Measurements from ENCODE around the gene LMBRD2. TPM values are rescaled to one million over a fixed set of nuclear protein-coding genes. Genes with fewer than 3 reads are reported as not detected.

LMBRD2 gene
- total and polyA plus RNA-seq, 2 donors (not counting 1 experiment from before 2014, with no cell fraction given): 7.2 to 19.8 TPM

- no peaks in the 10 kb centered on the region for H4K20me1 ChIP-seq (ENCODE audit: control insufficient read depth, extremely low read depth, insufficient read depth, low read length)
- no peaks in the 10 kb centered on the region for H3K4me1 ChIP-seq (ENCODE audit: control insufficient read depth, extremely low read depth, insufficient read depth, low read length)
- H3K4me3 ChIP-seq (replicated peaks in 1 of 4; ENCODE audit: control extremely low read depth in 1 of 4, insufficient read depth in 1 of 4, low read depth in 3 of 4, low read length in 4 of 4): no peak overlapping the region
- H2AFZ ChIP-seq (ENCODE audit: low read length): no peak overlapping the region
- no peaks in the 10 kb centered on the region for H3K36me3 ChIP-seq (ENCODE audit: control insufficient read depth, insufficient read depth, low read length)
- H3K79me2 ChIP-seq (ENCODE audit: control insufficient read depth, insufficient read depth, low read length): no peaks in the 10 kb centered on the region
- H3K27me3 ChIP-seq (ENCODE audit: control insufficient read depth, insufficient read depth, low read length): no peaks in the 10 kb centered on the region
- DNase-seq (ENCODE audit: low read depth in 2 of 2): no peak
- H3K9ac ChIP-seq (ENCODE audit: insufficient read depth, low read length): no peak overlapping the region
- H3K27ac ChIP-seq (ENCODE audit: insufficient read depth, low read length): no peak overlapping the region
- no peaks in the 10 kb centered on the region for H3K9me3 ChIP-seq (ENCODE audit: control insufficient read depth, insufficient read depth, low read depth, low read length)
- no peak for TF ChIP-seq CTCF (conservative IDR thresholded peaks at IDR 0.05 in 1 of 2, IDR thresholded peaks at IDR 0.05 in 1 of 2; ENCODE audit: low read depth in 1 of 2, low read length in 2 of 2)
- no peak for TF ChIP-seq EZH2 (IDR thresholded peaks at IDR 0.05; ENCODE audit: low read length, missing control alignments)
- H3K4me2 ChIP-seq (ENCODE audit: extremely low read depth, insufficient read depth, low read length): no peak overlapping the region
Measured at GRCh38 chr5:36058776-36059175, 92.9 kb downstream of the LMBRD2 start.

- Histone ChIP-seq H3K4me3 (replicated peaks in 1 of 4; ENCODE audit: control extremely low read depth in 1 of 4, insufficient read depth in 1 of 4, low read depth in 3 of 4, low read length in 4 of 4) (no peak overlapping the region), H3K9ac (ENCODE audit: insufficient read depth, low read length) (no peak overlapping the region), H3K4me1 (ENCODE audit: control insufficient read depth, extremely low read depth, insufficient read depth, low read length) (no peaks in the 10 kb centered on the region), H4K20me1 (ENCODE audit: control insufficient read depth, extremely low read depth, insufficient read depth, low read length) (no peaks in the 10 kb centered on the region), H3K9me3 (ENCODE audit: control insufficient read depth, insufficient read depth, low read depth, low read length) (no peaks in the 10 kb centered on the region), H3K4me2 (ENCODE audit: extremely low read depth, insufficient read depth, low read length) (no peak overlapping the region), H3K36me3 (ENCODE audit: control insufficient read depth, insufficient read depth, low read length) (no peaks in the 10 kb centered on the region), H3K27me3 (ENCODE audit: control insufficient read depth, insufficient read depth, low read length) (no peaks in the 10 kb centered on the region), H2AFZ (ENCODE audit: low read length) (no peak overlapping the region), H3K27ac (ENCODE audit: insufficient read depth, low read length) (no peak overlapping the region), H3K79me2 (ENCODE audit: control insufficient read depth, insufficient read depth, low read length) (no peaks in the 10 kb centered on the region)
- no peak for TF ChIP-seq CTCF (conservative IDR thresholded peaks at IDR 0.05 in 1 of 2, IDR thresholded peaks at IDR 0.05 in 1 of 2; ENCODE audit: low read depth in 1 of 2, low read length in 2 of 2)
- TF ChIP-seq EZH2 (IDR thresholded peaks at IDR 0.05; ENCODE audit: low read length, missing control alignments): no peak
- no peak for DNase-seq (ENCODE audit: low read depth in 2 of 2)
Measured at GRCh38 chr5:36057386-36057785, 94.3 kb downstream of the LMBRD2 start.

GRCh38 chr5:36056422-36056821 is 95.3 kb downstream of the LMBRD2 start:
- H2AFZ ChIP-seq (ENCODE audit: low read length): no peak overlapping the region
- H3K27me3 ChIP-seq (ENCODE audit: control insufficient read depth, insufficient read depth, low read length): no peaks in the 10 kb centered on the region
- no peak for TF ChIP-seq EZH2 (IDR thresholded peaks at IDR 0.05; ENCODE audit: low read length, missing control alignments)
- no peak for TF ChIP-seq CTCF (conservative IDR thresholded peaks at IDR 0.05 in 1 of 2, IDR thresholded peaks at IDR 0.05 in 1 of 2; ENCODE audit: low read depth in 1 of 2, low read length in 2 of 2)
- no peak overlapping the region for H3K4me3 ChIP-seq (replicated peaks in 1 of 4; ENCODE audit: control extremely low read depth in 1 of 4, insufficient read depth in 1 of 4, low read depth in 3 of 4, low read length in 4 of 4)
- no peaks in the 10 kb centered on the region for H4K20me1 ChIP-seq (ENCODE audit: control insufficient read depth, extremely low read depth, insufficient read depth, low read length)
- H3K79me2 ChIP-seq (ENCODE audit: control insufficient read depth, insufficient read depth, low read length): no peaks in the 10 kb centered on the region
- no peak for DNase-seq (ENCODE audit: low read depth in 2 of 2)
- H3K27ac ChIP-seq (ENCODE audit: insufficient read depth, low read length): no peak overlapping the region
- no peaks in the 10 kb centered on the region for H3K9me3 ChIP-seq (ENCODE audit: control insufficient read depth, insufficient read depth, low read depth, low read length)
- no peak overlapping the region for H3K9ac ChIP-seq (ENCODE audit: insufficient read depth, low read length)
- no peak overlapping the region for H3K4me2 ChIP-seq (ENCODE audit: extremely low read depth, insufficient read depth, low read length)
- H3K36me3 ChIP-seq (ENCODE audit: control insufficient read depth, insufficient read depth, low read length): no peaks in the 10 kb centered on the region
- no peaks in the 10 kb centered on the region for H3K4me1 ChIP-seq (ENCODE audit: control insufficient read depth, extremely low read depth, insufficient read depth, low read length)

Measured in fibroblast of lung (primary cell).